ENCODE measurements around the gene ZNF304. TPM values are rescaled to one million over a fixed set of nuclear protein-coding genes. Genes with fewer than 3 reads are reported as not detected.
A peak's percentile ranks its signal among the peaks of the same experiment; 100 is the strongest.

The ZNF304 gene
- total RNA-seq, 1 donor from 2014 or later, result 12.2 TPM

DNA sequence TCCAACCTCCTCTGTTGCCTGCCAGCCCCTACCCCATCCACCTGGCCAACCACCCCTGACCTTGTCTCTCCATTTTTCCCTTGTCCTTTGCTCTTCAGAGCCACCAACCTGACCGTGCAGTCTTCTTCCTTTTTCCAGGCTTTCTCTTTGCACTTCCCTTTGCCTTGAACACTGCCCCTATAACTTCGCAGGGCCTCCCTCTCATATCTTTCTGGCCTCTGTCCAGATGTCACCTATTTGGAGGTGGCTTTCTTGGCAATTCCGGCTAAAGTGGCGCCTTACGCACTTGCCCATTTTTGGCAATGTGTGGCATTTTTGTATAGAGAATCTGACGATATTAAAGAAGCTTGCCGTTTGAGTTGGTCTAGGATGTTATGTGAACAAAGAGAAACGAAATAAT is 30.0 kb upstream of the ZNF304 start:
- peaks cover 38% of the 10 kb centered on the region for H3K79me2 ChIP-seq (ENCODE audit: insufficient read depth, low read length)
- Mint-ChIP-seq H3K4me3 (ENCODE audit: unreplicated experiment) (peak overlapping the region; percentile 88), H3K4me1 (ENCODE audit: low read depth, unreplicated experiment) (peaks cover 11% of the 10 kb centered on the region), H3K27ac (ENCODE audit: unreplicated experiment) (peak overlapping the region; percentile 48), H3K36me3 (ENCODE audit: low read depth, unreplicated experiment) (peaks cover 21% of the 10 kb centered on the region), H3K9me3 (ENCODE audit: unreplicated experiment) (no peaks in the 10 kb centered on the region), H3K27me3 (ENCODE audit: low read depth, unreplicated experiment) (peaks cover 1% of the 10 kb centered on the region)
- no peak for TF ChIP-seq CTCF (IDR thresholded peaks at IDR 0.05; ENCODE audit: insufficient read depth, low read depth, low read length)
- TF ChIP-seq EZH2 (IDR thresholded peaks at IDR 0.05; ENCODE audit: insufficient read depth, low read length), result no peak
- H2AFZ ChIP-seq (ENCODE audit: low read depth, low read length), result peak overlapping the region; percentile 93
- peaks cover 14% of the 10 kb centered on the region for H4K20me1 ChIP-seq (ENCODE audit: insufficient read depth, low read length)
- peak overlapping the region; percentile 79 for H3K4me3 ChIP-seq (ENCODE audit: insufficient read depth, low read depth, low read length)
- H3K4me1 ChIP-seq (ENCODE audit: insufficient read depth, low read length), result peaks cover 9% of the 10 kb centered on the region
- no peak for DNase-seq (ENCODE audit: low read depth)
- H3K9me3 ChIP-seq (ENCODE audit: insufficient read depth, low read depth, low read length), result no peaks in the 10 kb centered on the region
- peaks cover 10% of the 10 kb centered on the region for H3K36me3 ChIP-seq (ENCODE audit: insufficient read depth, low read length)
- H3K27ac ChIP-seq (ENCODE audit: low read depth, low read length), result peak overlapping the region; percentile 66
- H3K27me3 ChIP-seq (ENCODE audit: insufficient read depth, low read length), result peaks cover 2% of the 10 kb centered on the region
- H3K4me2 ChIP-seq (ENCODE audit: low read length), result peak overlapping the region; percentile 97
- H3K9ac ChIP-seq (ENCODE audit: low read length), result peak overlapping the region; percentile 93
- no peak for FAIRE-seq

- Histone ChIP-seq H2AFZ (ENCODE audit: low read depth, low read length) (no peak overlapping the region), H3K9me3 (ENCODE audit: insufficient read depth, low read depth, low read length) (no peaks in the 10 kb centered on the region), H3K9ac (ENCODE audit: low read length) (no peak overlapping the region), H3K36me3 (ENCODE audit: insufficient read depth, low read length) (peaks cover 15% of the 10 kb centered on the region), H3K4me3 (ENCODE audit: insufficient read depth, low read depth, low read length) (peak overlapping the region; percentile 79), H4K20me1 (ENCODE audit: insufficient read depth, low read length) (peaks cover 14% of the 10 kb centered on the region), H3K79me2 (ENCODE audit: insufficient read depth, low read length) (peaks cover 38% of the 10 kb centered on the region), H3K4me1 (ENCODE audit: insufficient read depth, low read length) (peaks cover 9% of the 10 kb centered on the region), H3K4me2 (ENCODE audit: low read length) (peak overlapping the region; percentile 97), H3K27ac (ENCODE audit: low read depth, low read length) (no peak overlapping the region), H3K27me3 (ENCODE audit: insufficient read depth, low read length) (peaks cover 1% of the 10 kb centered on the region)
- FAIRE-seq (no peak), DNase-seq (ENCODE audit: low read depth) (no peak)
- peaks cover 25% of the 10 kb centered on the region for H3K36me3 Mint-ChIP-seq (ENCODE audit: low read depth, unreplicated experiment)
- H3K4me3 Mint-ChIP-seq (ENCODE audit: unreplicated experiment), result peak overlapping the region; percentile 88
- no peaks in the 10 kb centered on the region for H3K9me3 Mint-ChIP-seq (ENCODE audit: unreplicated experiment)
- no peak overlapping the region for H3K27ac Mint-ChIP-seq (ENCODE audit: unreplicated experiment)
- TF ChIP-seq CTCF (IDR thresholded peaks at IDR 0.05; ENCODE audit: insufficient read depth, low read depth, low read length) (no peak), EZH2 (IDR thresholded peaks at IDR 0.05; ENCODE audit: insufficient read depth, low read length) (no peak)
- H3K27me3 Mint-ChIP-seq (ENCODE audit: low read depth, unreplicated experiment), result no peaks in the 10 kb centered on the region
- peaks cover 11% of the 10 kb centered on the region for H3K4me1 Mint-ChIP-seq (ENCODE audit: low read depth, unreplicated experiment)
Measured at GRCh38 chr19:57321751-57322150, 29.3 kb upstream of the ZNF304 start.

DNA sequence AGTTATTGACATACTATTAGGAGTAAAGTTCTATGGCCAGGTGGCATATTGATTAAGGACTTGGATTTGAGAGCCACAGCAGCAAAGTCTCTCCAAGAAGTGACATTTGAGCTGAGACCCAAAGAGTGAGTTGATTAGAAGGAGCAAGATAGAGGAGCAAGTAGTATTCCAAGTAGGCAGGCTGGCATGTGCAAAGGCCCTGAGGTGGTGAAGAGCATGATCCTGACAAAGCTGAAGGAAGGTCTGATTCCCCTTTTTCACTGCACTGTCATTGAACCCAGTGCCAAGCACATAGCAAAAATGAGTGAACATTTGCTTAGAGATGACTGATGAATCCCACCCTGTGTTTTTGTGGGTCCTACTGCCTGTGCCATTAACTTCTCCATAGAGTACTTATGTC is 26.1 kb upstream of the ZNF304 start:
- no peak overlapping the region for H3K9ac ChIP-seq (ENCODE audit: low read length)
- H3K27ac Mint-ChIP-seq (ENCODE audit: unreplicated experiment), result no peak overlapping the region
- DNase-seq (ENCODE audit: low read depth) (no peak), FAIRE-seq (no peak)
- H3K79me2 ChIP-seq (ENCODE audit: insufficient read depth, low read length), result peaks cover 38% of the 10 kb centered on the region
- no peak for TF ChIP-seq CTCF (IDR thresholded peaks at IDR 0.05; ENCODE audit: insufficient read depth, low read depth, low read length)
- no peak for TF ChIP-seq EZH2 (IDR thresholded peaks at IDR 0.05; ENCODE audit: insufficient read depth, low read length)
- H4K20me1 ChIP-seq (ENCODE audit: insufficient read depth, low read length), result peaks cover 14% of the 10 kb centered on the region
- H3K27me3 Mint-ChIP-seq (ENCODE audit: low read depth, unreplicated experiment), result no peaks in the 10 kb centered on the region
- H3K36me3 ChIP-seq (ENCODE audit: insufficient read depth, low read length), result peaks cover 38% of the 10 kb centered on the region
- peaks cover 49% of the 10 kb centered on the region for H3K36me3 Mint-ChIP-seq (ENCODE audit: low read depth, unreplicated experiment)
- H3K4me2 ChIP-seq (ENCODE audit: low read length), result no peak overlapping the region
- no peaks in the 10 kb centered on the region for H3K9me3 Mint-ChIP-seq (ENCODE audit: unreplicated experiment)
- H3K27ac ChIP-seq (ENCODE audit: low read depth, low read length), result no peak overlapping the region
- H3K4me3 Mint-ChIP-seq (ENCODE audit: unreplicated experiment), result no peak overlapping the region
- H3K4me3 ChIP-seq (ENCODE audit: insufficient read depth, low read depth, low read length), result no peak overlapping the region
- H3K27me3 ChIP-seq (ENCODE audit: insufficient read depth, low read length), result no peaks in the 10 kb centered on the region
- H3K9me3 ChIP-seq (ENCODE audit: insufficient read depth, low read depth, low read length), result peaks cover 18% of the 10 kb centered on the region
- peaks cover 11% of the 10 kb centered on the region for H3K4me1 Mint-ChIP-seq (ENCODE audit: low read depth, unreplicated experiment)
- no peak overlapping the region for H2AFZ ChIP-seq (ENCODE audit: low read depth, low read length)
- H3K4me1 ChIP-seq (ENCODE audit: insufficient read depth, low read length), result peaks cover 9% of the 10 kb centered on the region

All from astrocyte (in vitro differentiated cells and primary cell).